Measurements from ENCODE around the gene CFAP52.
"Not testable (repeated sequence)": the region's sequence is repeated elsewhere in the genome, so short reads cannot be mapped to it uniquely, and the experiment has no call there.

Gene CFAP52

GRCh38 chr17:9576521-9577372, at the start of gene CFAP52:
CFAP52 (plus strand) TSS chr17:9576642; CDS start chr17:9576696, 54 bp downstream.
- no peak for DNase-seq

DNA sequence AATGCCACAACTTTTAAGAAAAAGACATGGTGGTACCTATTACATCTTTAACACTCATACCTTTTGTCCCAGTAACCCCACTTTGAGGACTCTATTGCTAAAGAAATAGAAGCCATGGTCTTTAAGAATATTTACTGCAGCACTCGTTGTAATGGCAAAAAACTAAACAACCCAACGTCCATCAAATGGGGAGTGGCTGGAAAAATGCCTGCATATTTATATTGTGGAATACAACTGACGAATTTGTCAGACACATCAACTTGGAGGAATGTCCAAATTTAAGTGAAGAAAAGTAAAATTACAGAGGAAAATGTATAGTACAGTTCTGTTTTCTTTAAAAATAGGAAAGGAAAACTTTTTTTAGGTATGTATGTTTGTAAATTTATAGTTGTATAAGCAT, 48.7 kb upstream of the CFAP52 start:
- no peak for DNase-seq

DNA sequence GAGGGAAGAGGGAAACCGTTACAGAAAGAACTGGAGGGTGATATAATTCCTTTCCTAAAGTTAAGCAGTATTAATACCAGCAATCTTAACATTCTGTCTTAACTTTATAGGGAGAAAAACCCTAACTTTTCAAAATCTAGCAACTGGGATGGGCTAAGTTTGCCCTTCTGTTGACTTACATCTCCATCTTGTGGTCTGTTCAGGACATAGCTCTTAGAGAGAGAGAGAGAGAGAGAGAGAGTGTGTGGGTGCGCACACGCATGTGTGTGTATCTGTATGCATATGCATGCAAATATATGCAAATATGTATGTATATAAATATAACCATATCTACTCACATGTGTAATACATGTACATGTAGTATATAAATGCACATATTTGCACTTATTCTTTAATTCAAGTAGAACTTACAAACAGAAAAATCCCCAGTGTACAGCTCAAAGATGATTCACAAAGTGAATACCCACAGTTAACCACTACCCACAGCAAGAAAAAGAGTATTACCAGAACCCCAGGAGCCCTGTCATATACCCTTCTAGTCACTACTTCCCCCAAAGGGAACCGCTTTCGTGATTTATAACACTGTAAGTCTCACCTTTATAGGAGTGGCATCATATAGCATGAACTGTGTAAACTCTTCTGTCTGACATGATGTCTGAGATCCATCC, 47.3 kb upstream of the CFAP52 start:
- no peak for DNase-seq

DNA sequence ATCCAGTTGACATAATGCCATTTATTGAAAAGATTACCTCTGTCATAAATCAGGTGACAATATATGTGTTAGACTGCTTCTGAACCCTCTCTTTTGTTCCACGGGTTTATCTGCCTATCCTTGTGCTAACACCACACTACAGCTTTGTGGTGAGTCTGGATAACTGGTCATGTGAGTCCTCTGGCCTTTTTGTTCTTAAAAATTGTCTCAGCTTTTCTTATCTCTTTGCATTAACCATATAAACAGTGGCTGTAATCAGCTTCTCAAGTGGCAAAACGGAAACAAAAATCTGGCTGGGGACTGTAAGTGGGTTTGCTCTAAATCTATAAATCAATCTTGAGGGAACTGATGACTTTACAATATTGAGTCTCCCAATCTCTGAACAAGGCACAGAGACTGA, 45.4 kb upstream of the CFAP52 start:
- no peak for DNase-seq

DNA sequence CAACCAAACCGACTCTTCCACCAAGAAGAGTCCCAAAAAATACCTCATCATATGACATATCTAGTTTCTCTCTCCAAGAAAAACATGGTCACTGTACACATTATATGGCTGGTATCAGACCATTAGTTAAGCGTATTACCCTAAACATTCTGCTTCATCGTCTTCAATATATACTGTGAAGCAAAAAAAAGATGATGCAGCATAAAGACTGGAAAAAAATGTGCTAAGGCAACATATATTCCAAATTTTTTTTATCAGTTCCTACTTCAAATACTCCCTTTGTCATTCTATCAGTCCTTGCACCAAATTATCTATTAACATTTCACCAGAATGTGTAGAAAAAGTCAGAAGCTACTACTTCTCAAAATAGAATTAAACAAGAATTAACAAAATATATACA, 43.7 kb upstream of the CFAP52 start:
- DNase-seq, result no peak

- DNase-seq, result no peak
Measured at GRCh38 chr17:9533441-9533840, 43.0 kb upstream of the CFAP52 start.

- no peak for DNase-seq
Measured at GRCh38 chr17:9536061-9536460, 40.4 kb upstream of the CFAP52 start.

GRCh38 chr17:9537177-9537776, 39.2 kb upstream of the CFAP52 start:
- DNase-seq, result no peak

DNA sequence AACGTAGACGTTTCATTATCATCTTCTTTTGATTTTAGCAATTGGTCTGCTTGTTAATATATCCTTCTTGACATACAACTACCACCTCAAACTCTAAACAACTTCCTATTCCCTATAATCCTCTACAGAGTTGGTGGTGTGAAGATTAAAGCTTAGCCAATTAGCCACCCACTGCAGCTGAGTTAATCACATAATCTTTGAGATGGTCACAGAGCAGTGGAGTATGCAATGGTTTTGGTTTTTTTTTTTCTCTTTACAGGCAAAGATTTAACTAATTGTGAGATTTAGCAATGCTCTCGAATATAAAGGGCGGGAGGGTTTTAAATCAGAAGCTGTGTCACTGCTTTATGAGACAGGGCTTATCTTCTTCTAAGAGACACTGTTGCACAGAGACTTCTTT, 37.8 kb upstream of the CFAP52 start:
- no peak for DNase-seq

GRCh38 chr17:9541718-9542117, 34.7 kb upstream of the CFAP52 start:
- no peak for DNase-seq

GRCh38 chr17:9544221-9544620, 32.2 kb upstream of the CFAP52 start:
- DNase-seq, result no peak

DNA sequence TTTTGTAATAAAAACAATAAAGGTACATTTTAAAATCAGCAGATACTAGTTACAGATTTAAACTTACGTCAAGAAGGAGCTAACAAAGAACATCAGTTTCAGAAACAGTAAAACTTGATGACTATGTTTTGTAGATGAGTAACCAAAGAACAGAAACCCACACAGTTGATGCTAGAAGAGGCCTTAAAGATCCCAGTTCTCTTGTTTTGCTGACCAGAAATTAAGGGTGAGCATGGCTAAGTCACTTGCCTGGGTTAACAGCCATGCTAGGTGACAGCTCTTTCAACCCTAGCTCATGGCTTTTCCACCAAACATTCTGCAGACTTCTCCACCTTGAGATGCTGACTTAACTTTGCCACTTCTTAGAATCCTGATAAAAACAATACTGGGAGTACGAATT, 27.2 kb upstream of the CFAP52 start:
- no peak for DNase-seq

GRCh38 chr17:9553181-9553580, 23.3 kb upstream of the CFAP52 start:
- DNase-seq, result no peak

DNA sequence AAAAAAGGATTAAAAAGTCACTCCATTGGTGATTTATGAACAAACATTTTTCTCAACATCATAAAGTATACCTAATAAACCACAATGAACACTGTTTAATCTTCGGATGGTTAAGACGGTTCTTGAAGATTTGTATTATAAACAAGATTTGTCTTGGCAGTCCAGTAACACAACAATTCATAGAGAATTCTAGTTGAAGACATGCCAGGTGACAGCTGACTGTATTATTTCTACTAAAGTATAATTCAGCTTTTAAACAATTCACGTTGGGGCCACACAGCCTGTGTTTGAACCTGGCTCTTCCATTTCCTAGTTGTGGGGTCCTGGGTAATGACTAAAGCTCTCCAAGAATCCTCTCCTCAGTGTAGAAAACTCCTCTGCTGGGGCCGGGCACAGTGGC, 22.8 kb upstream of the CFAP52 start:
- no peak for DNase-seq

DNA sequence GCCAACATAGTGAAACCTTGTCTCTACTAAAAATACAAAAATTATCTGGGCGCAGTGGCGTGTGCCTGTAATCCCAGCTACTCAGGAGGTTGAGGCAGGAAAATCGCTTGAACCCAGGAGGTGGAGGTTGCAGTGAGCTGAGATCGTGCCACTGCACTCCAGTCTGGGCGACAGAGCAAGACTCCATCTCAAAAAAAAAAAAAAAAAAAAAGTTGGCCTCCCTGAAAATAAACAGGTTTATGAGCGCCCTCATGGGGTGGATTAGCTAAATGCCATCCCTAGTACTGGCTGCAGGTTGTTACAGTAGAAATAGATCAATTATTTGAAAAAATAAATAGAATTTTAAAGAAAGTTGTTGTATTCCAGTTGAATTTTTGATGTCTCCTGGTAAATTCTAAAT, 21.7 kb upstream of the CFAP52 start:
- not testable (repeated sequence) for DNase-seq

GRCh38 chr17:9557161-9557755, 19.2 kb upstream of the CFAP52 start:
- no peak for DNase-seq

GRCh38 chr17:9557857-9558256, 18.6 kb upstream of the CFAP52 start:
- DNase-seq, result no peak

DNA sequence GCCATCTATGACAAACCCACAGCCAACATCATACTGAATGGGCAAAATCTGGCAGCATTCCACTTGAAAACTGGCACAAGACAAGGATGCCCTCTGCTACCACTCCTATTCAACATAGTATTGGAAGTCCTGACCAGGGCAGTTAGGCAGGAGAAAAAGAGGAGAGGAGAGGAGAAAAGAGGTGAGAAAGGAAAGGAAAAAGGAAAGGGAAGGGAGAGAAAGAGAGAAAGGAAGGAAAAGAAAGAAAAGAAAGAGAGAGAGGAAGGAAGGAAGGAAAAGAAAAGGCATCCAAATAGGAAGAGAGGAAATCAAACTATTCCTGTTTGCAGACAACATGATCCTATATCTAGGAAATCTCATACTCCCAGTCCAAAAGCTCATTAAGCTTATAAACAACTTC, 12.3 kb upstream of the CFAP52 start:
- DNase-seq, result no peak

DNA sequence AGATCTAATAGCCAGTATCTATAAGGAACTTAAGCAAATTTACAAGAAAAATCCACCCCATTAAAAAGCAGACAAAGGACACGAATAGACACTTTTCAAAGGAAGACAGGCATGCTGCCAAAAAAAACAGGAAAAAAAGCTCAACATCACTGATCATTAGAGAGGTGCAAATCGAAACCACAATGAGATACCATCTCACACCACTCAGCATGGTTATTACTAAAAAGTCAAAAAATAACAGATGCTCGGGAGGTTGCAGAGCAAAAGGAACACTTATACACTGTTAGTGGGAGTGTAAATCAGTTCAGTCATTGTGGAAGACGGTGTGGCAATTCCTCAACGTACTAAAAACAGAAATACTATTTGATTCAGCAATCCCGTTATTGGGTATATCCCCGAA, 10.4 kb upstream of the CFAP52 start:
- DNase-seq, result no peak

DNA sequence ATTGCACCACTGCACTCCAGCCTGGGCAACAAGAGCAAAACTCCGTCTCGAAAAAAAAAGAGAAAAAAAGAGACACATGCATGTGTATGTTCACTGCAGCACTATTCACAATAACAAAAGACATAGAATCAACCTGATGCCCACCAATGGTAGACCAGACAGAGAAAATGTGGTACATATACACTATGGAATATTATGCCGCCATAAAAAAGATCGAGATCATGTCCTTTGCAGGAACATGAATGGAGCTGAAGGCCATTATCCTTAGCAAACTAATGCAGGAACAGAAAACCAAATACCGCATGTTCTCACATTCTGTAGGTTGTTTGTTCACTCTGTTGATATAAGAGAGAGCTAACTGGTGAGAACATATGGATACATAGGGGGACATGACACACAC, 9.7 kb upstream of the CFAP52 start:
- DNase-seq, result not testable (repeated sequence)

DNA sequence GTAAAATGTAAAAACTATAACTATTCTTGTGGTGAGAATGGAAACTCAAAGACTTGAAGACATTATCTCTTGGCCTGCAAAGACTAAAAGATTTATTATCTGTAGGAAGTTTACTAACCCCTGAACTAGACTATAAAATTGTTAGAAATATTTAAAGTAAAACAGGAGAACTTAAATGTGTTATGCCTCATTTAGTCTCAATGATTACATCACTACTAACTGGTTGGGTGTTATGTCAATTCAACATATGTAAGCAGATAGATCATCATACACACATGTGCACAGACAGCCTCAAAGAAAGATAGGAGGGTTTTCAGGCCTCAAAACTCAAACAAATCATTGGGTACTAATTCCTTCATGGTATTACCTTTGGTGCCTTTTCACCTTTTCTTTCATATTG, 8.4 kb upstream of the CFAP52 start:
- no peak for DNase-seq

GRCh38 chr17:9568957-9569588, 7.4 kb upstream of the CFAP52 start:
- no peak for DNase-seq

DNA sequence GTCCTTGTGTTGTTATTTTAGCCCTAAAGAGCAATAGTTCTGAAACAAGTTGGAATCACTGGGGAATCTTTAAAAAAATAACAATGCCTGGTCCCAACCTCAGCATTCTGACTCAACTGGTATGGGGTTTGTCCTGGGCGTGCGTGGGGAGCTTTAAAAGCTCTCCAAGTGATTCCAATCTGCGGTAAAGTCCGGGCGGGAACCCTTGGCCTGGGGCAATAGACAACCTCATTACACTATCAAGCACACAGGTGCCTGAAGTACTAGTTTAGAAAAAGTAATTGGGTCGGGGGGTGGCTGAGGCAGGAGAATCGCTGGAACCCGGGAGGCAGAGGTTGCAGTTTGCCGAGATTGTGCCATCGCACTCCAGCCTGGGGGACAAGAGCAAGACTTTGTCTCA, 5.2 kb upstream of the CFAP52 start:
- no peak for DNase-seq

All from NCI-H187 treated with DMSO at 0.1 percent for 48 hours (cell line).